Inferior parietal cortex (tissue), 1 donor: Measurements from ENCODE around the gene ZDHHC9.
A peak's percentile ranks its signal among the peaks of the same experiment; 100 is the strongest.
"Not testable (repeated sequence)": the region's sequence is repeated elsewhere in the genome, so short reads cannot be mapped to it uniquely, and the experiment has no call there.

Experiments
- DNase-seq: peaks from one replicate; pipeline ENCODE4 v3.0.0-alpha.2; 2016; ENCODE audit errors: extremely low spot score

Gene ZDHHC9

DNA sequence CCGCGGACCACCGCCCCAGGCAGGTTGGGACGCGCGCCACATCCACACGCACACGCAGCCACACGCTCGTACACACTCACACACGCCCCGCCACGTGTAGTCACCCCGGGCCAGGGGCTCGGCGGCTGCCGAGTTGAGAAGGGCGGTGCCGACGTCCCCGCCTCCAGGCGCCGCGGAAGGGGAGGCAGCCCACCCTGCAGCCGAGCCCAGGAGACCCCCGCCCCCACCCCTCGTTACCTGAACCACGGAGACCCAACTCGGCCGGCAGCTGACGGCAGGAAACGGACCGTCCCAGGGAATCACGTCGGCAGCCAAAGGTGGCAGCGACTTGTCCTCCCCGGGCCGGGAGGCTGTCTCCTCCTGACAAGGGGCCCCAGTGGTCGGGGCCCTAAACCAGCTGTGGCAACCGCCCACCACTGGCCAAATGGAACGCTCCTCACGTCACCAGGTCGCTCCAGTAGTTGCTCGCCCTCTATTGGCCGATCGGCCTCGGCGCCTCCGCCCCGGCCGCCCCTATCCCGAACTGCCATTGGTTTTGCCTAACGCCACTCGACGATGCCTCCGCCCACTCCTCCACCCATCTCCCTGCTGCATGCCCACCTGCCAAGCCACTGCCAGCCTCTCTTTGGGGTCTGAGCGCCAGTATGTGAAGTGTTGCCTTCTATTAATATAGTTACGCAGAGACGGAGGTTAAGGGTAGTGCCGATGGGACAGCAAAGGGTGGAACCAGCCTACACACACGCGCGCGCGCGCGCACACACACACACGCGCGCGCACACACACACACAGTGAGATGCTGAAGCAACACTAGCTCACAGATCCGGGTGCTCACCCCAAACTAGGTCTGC is at the start of gene ZDHHC9:
ZDHHC9 (minus strand) TSS at position 428 of the 848 bp plus-strand sequence. CDS start 1,941 bp downstream, outside the sequence.
- DNase-seq = peak; percentile 85

DNA sequence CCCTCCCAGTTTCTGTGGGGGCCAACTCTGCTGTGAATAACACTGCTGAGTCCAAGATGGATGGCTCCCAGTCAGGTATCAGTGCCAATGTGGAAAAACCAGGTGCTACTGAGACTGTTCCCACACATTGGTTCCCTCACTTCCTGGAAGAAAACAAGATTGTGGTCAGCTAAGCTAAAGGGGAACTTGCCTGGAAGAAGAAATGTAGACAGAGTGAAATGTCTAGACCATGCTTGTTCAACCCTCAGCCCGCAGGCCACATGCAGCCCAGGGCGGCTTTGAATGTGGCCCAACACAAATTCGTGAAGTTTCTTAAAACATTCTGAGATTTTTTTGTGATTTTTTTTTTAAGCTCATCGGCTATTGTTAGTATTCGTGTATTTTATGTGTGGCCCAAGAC is 33.7 kb upstream of the ZDHHC9 start:
- DNase-seq = no peak

DNA sequence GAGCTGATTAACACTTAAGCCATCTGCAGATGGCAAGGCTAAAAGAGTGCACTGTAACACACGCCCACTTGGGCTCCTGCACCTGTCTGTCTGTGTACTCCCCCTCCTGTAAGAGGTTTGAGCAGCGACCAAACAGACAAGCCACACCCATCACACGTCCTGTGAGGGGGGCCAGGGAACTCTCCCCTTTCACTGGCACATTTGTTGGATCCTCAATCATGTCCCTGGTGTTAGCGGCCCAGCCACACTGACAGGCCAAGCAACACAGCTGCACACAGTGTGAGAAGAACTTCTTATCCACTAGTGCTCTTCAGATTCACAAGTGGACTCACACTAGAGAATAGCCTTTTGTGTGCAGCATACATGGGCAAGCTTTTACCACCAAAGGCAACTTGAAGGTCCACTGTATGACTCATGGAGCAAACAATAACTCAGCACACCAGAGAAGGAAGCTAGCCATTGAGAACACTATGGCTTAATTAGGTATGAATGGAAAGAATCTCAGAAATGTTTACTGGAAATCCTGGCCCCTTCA is 33.2 kb upstream of the ZDHHC9 start:
- DNase-seq = no peak

DNA sequence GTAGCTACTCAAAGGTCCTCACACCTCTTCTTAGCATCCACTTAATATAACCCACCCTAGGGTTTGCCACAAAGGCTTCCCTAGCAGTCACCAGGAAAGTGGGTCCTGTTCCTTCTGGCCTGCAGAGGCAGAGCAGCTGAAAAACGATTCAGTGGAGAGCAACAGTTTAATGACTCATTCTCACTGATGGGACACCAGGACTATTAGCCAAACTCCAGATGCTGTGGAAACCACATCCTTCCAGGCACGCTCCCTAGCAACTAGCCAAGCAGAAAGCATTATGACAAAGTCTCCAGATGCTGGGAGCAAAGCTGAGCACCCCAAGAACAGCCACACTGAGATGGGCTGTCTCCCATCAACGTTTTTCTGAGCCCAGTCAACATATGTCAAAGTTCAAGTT is 32.0 kb upstream of the ZDHHC9 start:
- DNase-seq = no peak

DNA sequence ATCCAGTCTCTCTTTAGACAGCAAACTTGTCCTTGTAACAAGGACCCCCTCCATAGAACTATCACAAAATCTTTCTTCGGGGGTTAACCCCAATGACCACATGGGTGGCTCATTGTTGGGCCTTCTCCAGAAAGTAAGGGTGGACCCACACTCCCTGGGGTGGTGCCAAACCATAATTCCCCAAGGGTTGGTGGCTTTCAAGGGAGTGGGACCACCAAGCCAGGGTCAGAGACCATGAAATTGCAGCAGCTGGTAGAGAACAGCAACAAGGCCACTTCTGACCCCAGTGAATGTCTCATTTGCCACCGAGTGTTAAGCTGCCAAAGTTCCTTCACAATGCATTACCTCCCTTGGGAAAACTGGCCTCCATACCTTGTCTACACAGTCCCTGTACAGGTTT is 28.8 kb upstream of the ZDHHC9 start:
- DNase-seq = no peak

DNA sequence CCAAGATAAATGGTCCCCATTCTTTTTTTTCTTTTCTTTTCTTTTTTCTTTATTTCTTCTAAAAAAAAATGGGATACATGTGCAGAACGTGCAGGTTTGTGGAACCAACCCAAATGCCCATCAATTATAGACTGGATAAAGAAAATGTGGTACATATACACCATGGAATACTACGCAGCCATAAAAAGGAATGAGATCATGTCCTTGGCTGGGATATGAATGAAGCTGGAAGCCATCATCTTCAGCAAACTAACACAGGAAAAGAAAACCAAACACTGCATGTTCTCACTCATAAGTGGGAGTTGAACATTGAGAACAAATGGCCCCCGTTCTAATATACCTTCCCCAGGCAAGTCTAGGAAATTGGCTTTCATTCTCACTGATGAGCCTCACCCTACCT is 22.6 kb upstream of the ZDHHC9 start:
- not testable (repeated sequence) for DNase-seq

DNA sequence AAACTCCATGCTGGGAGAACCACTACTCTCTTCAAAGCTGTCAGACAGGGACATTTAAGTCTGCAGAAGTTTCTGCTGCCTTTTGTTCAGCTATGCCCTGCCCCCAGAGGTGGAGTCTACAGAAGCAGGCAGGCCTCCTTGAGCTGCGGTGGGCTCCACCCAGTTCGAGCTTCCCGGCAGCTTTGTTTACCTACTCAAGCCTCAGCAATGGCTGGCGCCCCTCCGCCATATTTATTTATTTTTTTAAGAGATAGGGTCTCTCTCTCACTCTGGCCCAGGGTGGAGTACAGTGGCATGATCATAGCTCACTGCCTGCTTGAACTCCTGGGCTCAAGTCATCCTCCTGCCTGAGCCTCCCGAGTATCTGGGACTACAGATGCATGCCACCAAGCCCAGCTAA is 15.4 kb upstream of the ZDHHC9 start:
- not testable (repeated sequence) for DNase-seq

DNA sequence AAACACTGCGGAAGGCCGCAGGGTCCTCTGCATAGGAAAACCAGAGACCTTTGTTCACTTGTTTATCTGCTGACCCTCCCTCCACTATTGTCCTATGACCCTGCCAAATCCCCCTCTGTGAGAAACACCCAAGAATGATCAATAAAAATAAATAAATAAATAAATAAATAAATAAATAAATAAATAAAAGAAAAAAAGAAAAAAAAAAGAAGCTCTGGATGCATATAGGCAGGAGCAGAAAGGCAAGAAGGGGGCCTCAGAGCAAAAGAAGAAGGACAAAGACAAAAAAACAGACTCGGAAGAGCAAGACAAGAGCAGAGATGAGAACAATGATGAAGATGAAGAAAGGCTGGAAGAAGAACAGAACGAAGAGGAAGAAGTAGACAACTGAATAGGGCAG is 8.1 kb upstream of the ZDHHC9 start:
- DNase-seq = not testable (repeated sequence)

DNA sequence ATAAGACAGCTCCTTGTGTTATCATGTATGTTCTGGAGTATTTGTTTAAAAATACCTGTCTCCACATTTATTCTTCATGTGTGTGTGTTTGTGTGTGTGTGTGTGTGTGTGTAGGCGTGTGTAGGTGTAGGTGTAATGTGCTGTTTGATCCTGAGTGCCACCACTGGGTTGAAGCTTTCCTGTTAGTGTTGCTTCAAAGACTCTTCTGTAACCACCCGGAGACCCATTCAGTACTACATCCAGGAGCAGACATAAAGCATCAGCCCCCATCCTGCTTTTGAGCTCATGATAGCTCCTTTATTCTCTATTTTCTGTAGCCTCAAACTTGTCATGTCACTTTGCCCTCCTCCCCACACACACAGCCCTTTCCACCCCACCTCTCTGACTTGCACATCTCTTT is 3.0 kb upstream of the ZDHHC9 start:
- no peak for DNase-seq

DNA sequence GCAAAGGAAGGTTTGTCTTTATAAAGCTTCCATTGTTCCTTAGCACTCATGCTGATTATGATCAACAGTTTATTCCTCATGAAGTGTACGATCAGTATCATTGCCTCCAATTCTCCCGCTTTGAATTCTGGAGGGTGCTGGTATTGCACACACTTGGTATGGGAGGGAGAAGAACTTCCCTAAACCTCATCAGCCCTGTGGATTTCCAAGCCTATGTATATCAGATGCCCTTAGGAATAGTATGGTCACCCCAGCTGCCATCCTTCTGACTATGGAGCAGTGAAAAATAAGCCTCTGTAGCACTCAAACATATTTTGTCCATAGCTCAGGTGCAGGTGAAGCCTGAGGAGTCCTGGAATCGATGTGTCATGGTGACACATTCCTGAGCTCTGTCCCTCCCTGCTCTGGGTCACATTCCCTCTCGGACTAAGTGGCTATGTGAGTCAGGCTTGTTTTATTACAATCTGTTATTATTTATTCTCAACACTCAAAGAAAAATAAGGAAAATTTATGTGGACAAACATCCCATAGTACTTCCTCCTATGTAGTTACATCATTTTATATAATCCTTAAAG is 2.0 kb upstream of the ZDHHC9 start:
- DNase-seq = no peak

DNA sequence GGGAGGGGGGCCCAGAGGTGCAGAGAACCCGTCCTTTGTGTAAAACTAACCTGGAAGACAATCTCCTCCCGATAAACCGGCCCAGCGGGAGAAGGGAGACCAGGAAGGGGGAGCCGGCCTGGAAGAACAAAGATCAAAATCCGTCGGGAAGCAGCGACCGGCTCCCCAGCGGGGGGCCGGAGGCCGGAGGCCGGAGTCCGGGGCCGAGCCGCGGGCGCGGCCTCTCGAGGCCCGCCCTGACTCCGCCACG is 552 bp downstream of the ZDHHC9 start:
- DNase-seq = no peak

DNA sequence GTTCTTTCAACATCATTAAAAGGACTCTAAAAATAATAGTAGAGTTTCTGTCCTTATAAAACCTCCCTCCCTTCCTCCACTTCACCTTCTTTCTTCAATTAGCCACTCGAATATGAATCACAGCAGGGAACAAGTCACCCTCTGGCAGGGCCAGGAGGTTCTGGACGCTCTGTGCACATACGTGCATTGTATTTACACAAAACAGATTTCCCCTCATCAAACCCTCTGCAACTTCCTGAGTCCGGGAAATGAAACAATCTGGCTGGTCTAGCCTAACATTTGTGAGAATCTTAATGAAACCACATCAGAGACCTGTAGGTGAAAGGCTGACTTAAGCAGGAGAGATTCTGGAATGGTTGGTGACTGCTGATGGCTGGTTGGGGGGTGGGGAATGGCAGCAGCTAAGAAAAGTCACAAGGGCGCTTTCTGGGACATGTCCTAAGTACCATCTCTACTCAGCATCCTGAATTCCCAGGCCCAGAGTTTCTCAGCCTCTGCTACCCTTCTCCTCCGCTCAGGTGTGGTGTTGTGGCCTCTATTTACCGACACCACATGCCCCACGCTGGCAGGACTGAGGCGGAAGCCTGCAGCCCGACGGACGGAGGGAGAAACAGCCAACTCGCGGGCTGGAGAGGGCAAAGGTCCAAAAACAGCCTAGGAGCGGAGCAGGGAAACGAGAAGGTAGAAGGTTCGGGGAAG is 1.0 kb downstream of the ZDHHC9 start:
- no peak for DNase-seq

DNA sequence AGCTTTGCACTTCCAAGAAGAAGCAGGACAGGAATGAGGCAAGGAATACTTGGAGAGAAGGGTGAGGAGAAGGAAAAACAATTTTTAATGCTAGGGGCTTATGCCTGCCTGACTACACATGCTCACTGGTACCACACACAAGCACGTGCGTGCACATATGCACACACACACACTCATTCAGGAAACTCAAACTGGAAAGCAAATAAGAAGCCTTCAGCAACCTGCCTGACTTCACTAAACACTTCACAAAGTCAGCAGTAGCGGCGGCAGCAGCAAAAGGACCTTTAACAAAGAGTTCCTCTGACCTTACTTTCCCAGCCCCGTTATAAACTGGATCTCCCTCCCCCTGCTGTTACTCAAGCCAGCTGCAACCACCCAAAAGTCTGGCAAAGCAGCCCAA is 3.3 kb downstream of the ZDHHC9 start:
- no peak for DNase-seq

DNA sequence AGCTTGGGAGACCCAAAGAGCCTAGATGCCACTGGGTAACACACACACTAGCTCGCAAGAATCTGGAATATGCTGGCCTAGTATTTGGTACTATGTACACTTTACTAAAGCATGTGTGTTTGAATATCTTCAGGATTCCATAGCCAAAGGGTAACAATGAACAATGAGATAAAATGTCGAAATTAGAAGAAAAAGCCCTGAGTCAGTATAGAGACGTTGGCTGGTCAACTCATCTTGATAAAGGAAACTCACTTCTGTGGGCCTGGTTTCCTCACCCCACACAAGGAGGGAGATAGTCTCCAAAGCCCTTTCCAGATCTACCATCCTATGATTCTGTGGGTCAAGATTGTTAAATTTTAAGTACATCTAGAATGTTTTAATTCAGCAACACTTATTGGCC is 6.9 kb downstream of the ZDHHC9 start:
- DNase-seq = no peak

DNA sequence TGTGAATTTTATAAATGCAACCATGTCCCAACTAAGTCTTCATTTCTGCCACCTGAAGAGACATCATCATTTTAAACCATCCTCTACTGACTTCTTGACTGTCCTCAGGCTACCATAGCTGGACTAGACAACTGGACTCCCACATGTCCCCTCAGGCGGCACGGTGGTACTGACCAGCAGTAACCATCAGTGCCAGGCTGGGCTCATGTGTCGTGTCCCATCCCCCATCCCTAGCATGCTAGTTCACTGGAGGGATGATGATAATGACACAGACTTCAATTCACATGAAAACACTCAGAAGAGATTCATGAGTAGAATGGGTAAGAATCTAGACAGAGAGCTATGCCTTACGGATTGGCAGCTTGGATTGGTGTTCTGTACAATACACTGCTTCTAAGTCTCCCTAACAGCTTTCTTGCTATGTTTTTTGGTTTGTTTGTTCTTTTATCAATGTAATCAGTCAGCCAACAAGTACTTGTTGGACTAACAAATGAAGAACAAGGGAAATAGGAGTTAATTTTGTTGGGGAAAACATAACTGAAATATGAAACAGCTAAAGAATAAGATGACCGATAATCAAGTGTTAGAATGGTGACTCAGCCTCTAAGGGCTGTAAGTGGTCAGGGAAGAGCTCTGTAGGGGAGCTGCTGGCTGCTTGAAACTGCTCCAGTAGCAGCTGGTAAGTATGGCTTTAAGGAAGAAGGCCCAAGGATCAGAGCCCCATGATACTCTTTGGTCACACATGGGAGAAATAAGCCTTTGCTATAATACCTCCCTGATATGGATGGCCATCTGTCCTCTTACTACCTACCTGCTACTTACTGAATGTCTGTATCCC is 10.3 kb downstream of the ZDHHC9 start:
- no peak for DNase-seq

DNA sequence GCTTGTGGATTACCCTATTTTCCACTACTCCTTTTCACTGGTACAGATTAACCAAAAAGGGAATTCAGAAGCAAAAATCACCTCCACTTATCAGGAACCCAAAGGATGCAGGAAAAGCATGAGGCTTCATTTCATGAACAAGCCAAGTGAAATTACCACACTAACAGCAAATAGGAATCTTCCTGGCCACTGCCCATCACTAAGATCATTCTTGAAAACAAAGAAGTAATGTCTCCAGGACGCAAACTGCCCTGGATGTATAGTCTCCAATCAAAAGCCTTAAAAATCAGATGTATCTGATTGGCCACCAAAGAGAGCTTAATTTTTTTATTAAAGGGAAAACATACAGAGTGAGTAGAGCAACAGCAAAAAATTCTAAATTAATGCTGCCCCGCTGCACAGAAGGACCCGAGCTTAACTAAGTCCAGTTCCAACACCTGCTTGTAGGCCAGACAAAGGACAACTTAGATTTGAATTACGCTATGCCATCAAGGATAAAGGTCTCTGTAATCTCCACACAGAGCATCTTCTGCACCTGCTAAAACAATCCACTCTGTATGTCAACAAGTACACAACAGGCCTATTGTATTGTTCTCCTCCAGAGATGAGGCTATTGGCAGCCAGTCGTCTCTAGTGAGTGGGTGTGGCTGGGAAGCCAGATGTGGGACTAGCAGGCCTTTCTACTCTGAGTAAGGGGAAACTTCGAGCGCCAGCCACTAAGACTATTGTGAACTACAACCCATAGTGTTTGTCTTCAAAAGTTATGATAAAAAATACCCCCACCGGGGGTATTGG is 12.4 kb downstream of the ZDHHC9 start:
- peak; percentile 61 for DNase-seq

DNA sequence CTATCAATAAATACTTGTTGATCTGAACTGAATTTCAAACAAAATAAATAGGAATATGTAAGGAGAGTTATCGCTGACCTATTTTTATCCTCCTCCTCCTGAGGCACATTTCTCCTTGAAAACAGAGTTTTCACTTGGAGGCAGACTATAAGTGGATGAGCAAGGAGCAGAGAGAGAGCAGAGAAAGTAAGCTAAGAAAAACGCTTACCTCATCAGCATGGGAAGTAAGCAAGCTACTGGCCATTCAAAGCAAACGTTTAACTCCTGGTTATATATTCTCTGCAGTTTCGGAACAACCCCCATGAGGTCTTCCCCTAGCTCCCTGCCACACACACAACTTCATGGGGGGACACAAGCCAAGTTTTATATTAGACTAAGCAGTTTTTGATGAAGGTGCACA is 13.2 kb downstream of the ZDHHC9 start:
- no peak for DNase-seq

DNA sequence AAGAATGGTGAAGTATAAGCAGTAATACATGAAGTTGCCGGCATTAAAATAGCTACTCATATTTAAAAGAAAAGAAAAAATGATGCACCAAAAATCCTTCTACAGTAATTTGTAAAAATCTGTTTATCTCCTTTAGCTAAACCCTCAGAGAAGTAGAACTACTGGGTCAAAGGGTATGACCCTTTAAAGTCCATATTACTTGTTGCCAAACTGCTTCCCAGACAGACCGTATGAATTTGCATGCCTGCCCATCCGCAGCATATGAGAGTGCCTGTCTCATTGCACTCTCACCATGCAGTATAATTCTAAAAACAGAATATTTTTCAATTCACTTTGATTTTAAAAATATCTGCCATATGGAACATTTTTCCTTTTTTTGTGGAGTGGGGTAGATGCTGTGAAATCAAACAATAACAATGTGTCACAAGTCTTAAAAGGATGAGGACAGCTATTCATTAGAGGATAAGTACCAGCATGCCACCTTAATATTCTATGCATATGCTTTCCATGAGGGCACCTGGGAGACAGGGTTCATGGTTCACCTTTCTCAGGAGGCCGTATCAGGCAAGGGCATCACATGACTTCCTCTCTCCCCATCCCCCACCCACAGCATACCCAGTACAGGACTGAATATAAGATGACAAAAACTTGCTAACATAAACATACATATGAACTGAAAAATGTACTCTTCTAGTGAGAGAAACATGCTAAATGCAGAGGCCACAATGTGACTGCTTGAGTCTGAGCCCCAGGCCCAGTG is 17.8 kb downstream of the ZDHHC9 start:
- DNase-seq = no peak

DNA sequence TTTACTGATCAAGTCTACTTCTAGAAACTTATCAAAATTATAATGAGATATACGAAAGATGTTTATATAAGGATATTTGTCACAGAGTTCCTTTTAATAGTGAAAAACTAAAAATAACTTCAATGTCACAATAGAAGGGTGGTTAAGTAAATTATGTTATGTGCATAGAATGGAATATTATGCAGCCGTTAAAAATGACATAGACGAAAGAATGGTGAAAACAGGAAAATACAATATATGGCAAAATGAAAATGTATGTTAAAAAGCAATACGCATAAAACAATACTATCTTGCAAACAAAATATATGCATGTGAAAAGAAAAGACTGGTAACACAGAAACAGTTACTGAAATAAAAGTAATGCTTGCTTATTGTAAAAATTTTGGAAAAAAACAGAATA is 19.1 kb downstream of the ZDHHC9 start:
- no peak for DNase-seq

DNA sequence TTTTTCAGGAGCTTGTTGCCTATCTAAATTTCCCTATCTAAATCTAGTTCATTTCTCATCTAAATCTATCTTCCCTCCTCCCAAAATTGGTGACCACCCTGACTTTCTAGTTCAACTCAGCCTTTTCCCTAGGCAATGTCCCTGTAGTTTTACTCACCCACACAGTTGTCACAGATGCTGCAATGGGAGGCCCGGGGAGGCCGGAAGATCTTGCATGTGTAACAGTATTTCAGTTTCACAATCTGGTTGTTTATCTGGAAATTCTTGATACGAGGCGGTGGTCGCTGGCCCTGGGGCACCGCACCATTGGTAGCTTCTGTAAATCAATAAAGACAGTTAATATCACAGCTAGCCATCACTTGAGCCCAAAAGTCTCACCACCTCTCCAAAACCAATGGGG is 20.2 kb downstream of the ZDHHC9 start:
- no peak for DNase-seq
